H9 (cell line): ENCODE measurements around the gene LY6G5C. TPM values are rescaled to one million over a fixed set of nuclear protein-coding genes. Genes with fewer than 3 reads are reported as not detected.

Experiments
- DNase-seq: peaks from one replicate; pipeline ENCODE4 v3.0.0-alpha.2; 2017
- H2AFZ ChIP-seq: one replicate; pipeline ENCODE4 v1.6.1; 2013; ENCODE audit warnings: mild to moderate bottlenecking, low read length, control low read depth, moderate library complexity
- H2AK5ac ChIP-seq: 2 replicates; pipeline ENCODE4 v1.6.1; 2013; ENCODE audit warnings: low read length, control low read depth, mixed read lengths; ENCODE audit not compliant: insufficient read length
- H2BK120ac ChIP-seq: one replicate; pipeline ENCODE4 v1.6.1; 2013; ENCODE audit warnings: low read depth, mild to moderate bottlenecking, low read length, control low read depth, inconsistent platforms; ENCODE audit not compliant: poor library complexity, severe bottlenecking
- H2BK12ac ChIP-seq: 2 replicates; pipeline ENCODE4 v1.6.1; 2013; ENCODE audit warnings: low read length, control low read depth, mixed read lengths, low read depth; ENCODE audit not compliant: insufficient read length
- H2BK15ac ChIP-seq: 2 replicates; pipeline ENCODE4 v1.6.1; 2013; ENCODE audit warnings: low read depth, low read length, control low read depth
- H2BK20ac ChIP-seq: one replicate; pipeline ENCODE4 v1.6.1; 2013; ENCODE audit warnings: low read depth, mild to moderate bottlenecking, low read length, control low read depth, inconsistent platforms; ENCODE audit not compliant: poor library complexity, severe bottlenecking
- H2BK5ac ChIP-seq: 2 replicates; pipeline ENCODE4 v1.6.1; 2013; ENCODE audit warnings: low read length, control low read depth, mixed read lengths; ENCODE audit not compliant: insufficient read length
- H3K14ac ChIP-seq: 2 replicates; pipeline ENCODE4 v1.6.1; 2013; ENCODE audit warnings: low read length, control low read depth; ENCODE audit not compliant: insufficient read depth
- H3K18ac ChIP-seq: 2 replicates; pipeline ENCODE4 v1.6.1; 2013; ENCODE audit warnings: low read depth, mild to moderate bottlenecking, mixed read lengths, low read length, control low read depth; ENCODE audit not compliant: insufficient read length
- H3K23ac ChIP-seq: 2 replicates; pipeline ENCODE4 v1.6.1; 2013; ENCODE audit warnings: low read length, control low read depth, mixed read lengths, low read depth; ENCODE audit not compliant: insufficient read length
- H3K23me2 ChIP-seq: 2 replicates; pipeline ENCODE4 v1.6.1; 2013; ENCODE audit warnings: low read depth, mild to moderate bottlenecking, mixed read lengths, low read length, control low read depth; ENCODE audit not compliant: insufficient read length, poor library complexity, severe bottlenecking
- H3K27ac ChIP-seq: 2 replicates; pipeline ENCODE4 v1.5.1; 2013; ENCODE audit warnings: low read length, control low read depth, mixed read lengths, low read depth; ENCODE audit not compliant: insufficient read length
- H3K27me3 ChIP-seq: 2 replicates; pipeline ENCODE4 v1.6.1; 2013; ENCODE audit warnings: low read length, control low read depth, inconsistent platforms; ENCODE audit not compliant: insufficient read depth
- H3K4ac ChIP-seq: 2 replicates; pipeline ENCODE4 v1.6.1; 2013; ENCODE audit warnings: low read depth, mild to moderate bottlenecking, control low read depth, inconsistent platforms, low read length, moderate library complexity
- H3K4me1 ChIP-seq: 2 replicates; pipeline ENCODE4 v1.6.1; 2013; ENCODE audit warnings: low read length, control low read depth, inconsistent platforms; ENCODE audit not compliant: insufficient read depth
- H3K4me2 ChIP-seq: 2 replicates; pipeline ENCODE4 v1.6.1; 2013; ENCODE audit warnings: low read length, control low read depth, mixed read lengths; ENCODE audit not compliant: insufficient read length, insufficient read depth
- H3K56ac ChIP-seq: 2 replicates; pipeline ENCODE4 v1.6.1; 2013; ENCODE audit warnings: low read depth, mild to moderate bottlenecking, mixed read lengths, low read length, control low read depth; ENCODE audit not compliant: insufficient read length
- H3K79me1 ChIP-seq: 2 replicates; pipeline ENCODE4 v1.6.1; 2013; ENCODE audit warnings: low read depth, mild to moderate bottlenecking, moderate library complexity, low read length, control low read depth, inconsistent platforms; ENCODE audit not compliant: insufficient read depth, poor library complexity, severe bottlenecking
- H3K79me2 ChIP-seq: 2 replicates; pipeline ENCODE4 v1.6.1; 2013; ENCODE audit warnings: low read length, control low read depth, inconsistent platforms; ENCODE audit not compliant: insufficient read depth
- H3K9ac ChIP-seq: 2 replicates; pipeline ENCODE4 v1.6.1; 2013; ENCODE audit warnings: low read length, control low read depth, mixed read lengths; ENCODE audit not compliant: insufficient read length; ENCODE audit errors: extremely low read depth
- H3K9me3 ChIP-seq: one replicate; pipeline ENCODE4 v1.6.1; 2013; ENCODE audit warnings: low read depth, low read length, inconsistent platforms; ENCODE audit not compliant: control insufficient read depth
- H3T11ph ChIP-seq: one replicate; pipeline ENCODE4 v1.6.1; 2013; ENCODE audit warnings: mild to moderate bottlenecking, low read length, control low read depth, inconsistent platforms
- H4K20me1 ChIP-seq: one replicate; pipeline ENCODE4 v1.6.1; 2013; ENCODE audit not compliant: control insufficient read depth, insufficient read length, insufficient read depth
- H4K5ac ChIP-seq: 2 replicates; pipeline ENCODE4 v1.6.1; 2013; ENCODE audit warnings: low read depth, mild to moderate bottlenecking, mixed read lengths, low read length, control low read depth; ENCODE audit not compliant: insufficient read length
- H4K8ac ChIP-seq: replicated peaks from 2 replicates; pipeline ENCODE4 v1.6.1; 2013; ENCODE audit warnings: low read length, control low read depth, mixed read lengths, low read depth; ENCODE audit not compliant: insufficient read length
- H4K91ac ChIP-seq: 2 replicates; pipeline ENCODE4 v1.6.1; 2013; ENCODE audit warnings: low read depth, mild to moderate bottlenecking, moderate library complexity, mixed read lengths, low read length, control low read depth; ENCODE audit not compliant: insufficient read length
- H3K27ac Mint-ChIP-seq, 3 experiments: 2 replicates in 2 of 3; 3 replicates in 1 of 3; pipeline ENCODE4 v1.8.0; 2020 to 2021; ENCODE audit warnings: mixed read lengths in 3 of 3, mild to moderate bottlenecking in 1 of 3, moderate library complexity in 1 of 3
- H3K27me3 Mint-ChIP-seq: 2 replicates; pipeline ENCODE4 v1.8.0; 2021; ENCODE audit warnings: low read depth, mild to moderate bottlenecking, moderate library complexity, mixed read lengths
- H3K36me3 Mint-ChIP-seq, 3 experiments: 2 replicates in 2 of 3; 3 replicates in 1 of 3; pipeline ENCODE4 v1.8.0; 2020 to 2021; ENCODE audit warnings: low read depth in 3 of 3, mixed read lengths in 3 of 3; ENCODE audit not compliant: insufficient read depth in 1 of 3
- H3K4me1 Mint-ChIP-seq, 2 experiments: 2 replicates each; pipeline ENCODE4 v1.8.0; 2020; ENCODE audit warnings: mixed read lengths in 2 of 2
- H3K4me3 Mint-ChIP-seq, 2 experiments: 2 replicates in 1 of 2; 3 replicates in 1 of 2; pipeline ENCODE4 v1.8.0; 2020 to 2021; ENCODE audit warnings: mild to moderate bottlenecking in 2 of 2, mixed read lengths in 2 of 2, moderate library complexity in 1 of 2
- H3K9me3 Mint-ChIP-seq, 2 experiments: 2 replicates in 1 of 2; 3 replicates in 1 of 2; pipeline ENCODE4 v1.8.0; 2020; ENCODE audit warnings: mild to moderate bottlenecking in 2 of 2, mixed read lengths in 2 of 2, moderate library complexity in 1 of 2
- CTCF ChIP-seq: fragments of 200-600 bp; sonication (generic); conservative IDR thresholded peaks from 3 replicates; pipeline ENCODE4 v1.8.0; 2021; ENCODE audit warnings: antibody characterized with exemption, mild to moderate bottlenecking
- WGBS: extraction: QIAGEN DNeasy Blood & Tissue Kit; methylation state at CpG from one replicate; pipeline ENCODE4 v1.1.7; 2013; ENCODE audit warnings: missing lambda C conversion rate, low lambda C conversion rate, mixed read lengths; ENCODE audit not compliant: insufficient read length; ENCODE audit errors: extremely low coverage; 5-methylcytosine and 5-hydroxymethylcytosine counted together
- total RNA-seq: library from RNA; stranded (reverse); gene quantifications from 2 replicates; pipeline ENCODE4 v1.2.1, GENCODE V29; 2021

Gene LY6G5C
- total RNA-seq, 1 experiment from 2014 or later = 2.2 TPM

GRCh38 chr6:31718265-31718664 is 37.4 kb upstream of the LY6G5C start:
- H2BK15ac ChIP-seq = no peak overlapping the region
- no peak overlapping the region for H3K14ac ChIP-seq
- no peaks in the 10 kb centered on the region for H4K20me1 ChIP-seq
- no peak overlapping the region for H2BK120ac ChIP-seq
- Mint-ChIP-seq H3K27ac (peak overlapping the region in 1 of 3 experiments; percentile 90; a peak in 4 of 7 replicates), H3K4me3 (0 out of 5 replicates have a peak overlapping the region, but pooled peaks of 1 of the 2 experiments have one; percentile 13), H3K36me3 (no peaks in the 10 kb centered on the region), H3K27me3 (no peaks in the 10 kb centered on the region), H3K9me3 (no peaks in the 10 kb centered on the region), H3K4me1 (peaks cover 34 to 44% of the 10 kb centered on the region in 2 experiments)
- H3K79me2 ChIP-seq = no peaks in the 10 kb centered on the region
- peak; percentile 55 for DNase-seq
- H4K8ac ChIP-seq = no peak overlapping the region
- no peak overlapping the region for H3K27ac ChIP-seq
- no peak overlapping the region for H3T11ph ChIP-seq
- no peak overlapping the region for H4K91ac ChIP-seq
- no CpG with 5 or more reads among the region's 1 CpG for WGBS
- no peak overlapping the region for H3K9ac ChIP-seq
- H2AFZ ChIP-seq = no peak overlapping the region
- H2AK5ac ChIP-seq = no peak overlapping the region
- H3K23ac ChIP-seq = no peak overlapping the region
- no peak overlapping the region for H3K56ac ChIP-seq
- H3K27me3 ChIP-seq = no peaks in the 10 kb centered on the region
- H3K23me2 ChIP-seq = no peaks in the 10 kb centered on the region
- H3K18ac ChIP-seq = no peak overlapping the region
- H3K9me3 ChIP-seq = no peaks in the 10 kb centered on the region
- no peak overlapping the region for H3K4me2 ChIP-seq
- H2BK20ac ChIP-seq = no peak overlapping the region
- H3K4me1 ChIP-seq = peaks cover 10% of the 10 kb centered on the region; the same call in 1 of the 2 replicates
- H3K79me1 ChIP-seq = no peaks in the 10 kb centered on the region
- H4K5ac ChIP-seq = no peak overlapping the region
- no peak overlapping the region for H3K4ac ChIP-seq
- no peak overlapping the region for H2BK12ac ChIP-seq
- H2BK5ac ChIP-seq = no peak overlapping the region
- TF ChIP-seq CTCF = no peak
